H9 (cell line): ENCODE measurements around the gene GBP2. TPM values are rescaled to one million over a fixed set of nuclear protein-coding genes. Genes with fewer than 3 reads are reported as not detected.

Experiments
- DNase-seq: peaks from one replicate; pipeline ENCODE4 v3.0.0-alpha.2; 2017
- H2AFZ ChIP-seq: one replicate; pipeline ENCODE4 v1.6.1; 2013; ENCODE audit warnings: mild to moderate bottlenecking, low read length, control low read depth, moderate library complexity
- H2AK5ac ChIP-seq: 2 replicates; pipeline ENCODE4 v1.6.1; 2013; ENCODE audit warnings: low read length, control low read depth, mixed read lengths; ENCODE audit not compliant: insufficient read length
- H2BK120ac ChIP-seq: one replicate; pipeline ENCODE4 v1.6.1; 2013; ENCODE audit warnings: low read depth, mild to moderate bottlenecking, low read length, control low read depth, inconsistent platforms; ENCODE audit not compliant: poor library complexity, severe bottlenecking
- H2BK12ac ChIP-seq: 2 replicates; pipeline ENCODE4 v1.6.1; 2013; ENCODE audit warnings: low read length, control low read depth, mixed read lengths, low read depth; ENCODE audit not compliant: insufficient read length
- H2BK15ac ChIP-seq: 2 replicates; pipeline ENCODE4 v1.6.1; 2013; ENCODE audit warnings: low read depth, low read length, control low read depth
- H2BK20ac ChIP-seq: one replicate; pipeline ENCODE4 v1.6.1; 2013; ENCODE audit warnings: low read depth, mild to moderate bottlenecking, low read length, control low read depth, inconsistent platforms; ENCODE audit not compliant: poor library complexity, severe bottlenecking
- H2BK5ac ChIP-seq: 2 replicates; pipeline ENCODE4 v1.6.1; 2013; ENCODE audit warnings: low read length, control low read depth, mixed read lengths; ENCODE audit not compliant: insufficient read length
- H3K14ac ChIP-seq: 2 replicates; pipeline ENCODE4 v1.6.1; 2013; ENCODE audit warnings: low read length, control low read depth; ENCODE audit not compliant: insufficient read depth
- H3K18ac ChIP-seq: 2 replicates; pipeline ENCODE4 v1.6.1; 2013; ENCODE audit warnings: low read depth, mild to moderate bottlenecking, mixed read lengths, low read length, control low read depth; ENCODE audit not compliant: insufficient read length
- H3K23ac ChIP-seq: 2 replicates; pipeline ENCODE4 v1.6.1; 2013; ENCODE audit warnings: low read length, control low read depth, mixed read lengths, low read depth; ENCODE audit not compliant: insufficient read length
- H3K23me2 ChIP-seq: 2 replicates; pipeline ENCODE4 v1.6.1; 2013; ENCODE audit warnings: low read depth, mild to moderate bottlenecking, mixed read lengths, low read length, control low read depth; ENCODE audit not compliant: insufficient read length, poor library complexity, severe bottlenecking
- H3K27ac ChIP-seq: 2 replicates; pipeline ENCODE4 v1.5.1; 2013; ENCODE audit warnings: low read length, control low read depth, mixed read lengths, low read depth; ENCODE audit not compliant: insufficient read length
- H3K27me3 ChIP-seq: 2 replicates; pipeline ENCODE4 v1.6.1; 2013; ENCODE audit warnings: low read length, control low read depth, inconsistent platforms; ENCODE audit not compliant: insufficient read depth
- H3K4ac ChIP-seq: 2 replicates; pipeline ENCODE4 v1.6.1; 2013; ENCODE audit warnings: low read depth, mild to moderate bottlenecking, control low read depth, inconsistent platforms, low read length, moderate library complexity
- H3K4me1 ChIP-seq: 2 replicates; pipeline ENCODE4 v1.6.1; 2013; ENCODE audit warnings: low read length, control low read depth, inconsistent platforms; ENCODE audit not compliant: insufficient read depth
- H3K4me2 ChIP-seq: 2 replicates; pipeline ENCODE4 v1.6.1; 2013; ENCODE audit warnings: low read length, control low read depth, mixed read lengths; ENCODE audit not compliant: insufficient read length, insufficient read depth
- H3K56ac ChIP-seq: 2 replicates; pipeline ENCODE4 v1.6.1; 2013; ENCODE audit warnings: low read depth, mild to moderate bottlenecking, mixed read lengths, low read length, control low read depth; ENCODE audit not compliant: insufficient read length
- H3K79me1 ChIP-seq: 2 replicates; pipeline ENCODE4 v1.6.1; 2013; ENCODE audit warnings: low read depth, mild to moderate bottlenecking, moderate library complexity, low read length, control low read depth, inconsistent platforms; ENCODE audit not compliant: insufficient read depth, poor library complexity, severe bottlenecking
- H3K79me2 ChIP-seq: 2 replicates; pipeline ENCODE4 v1.6.1; 2013; ENCODE audit warnings: low read length, control low read depth, inconsistent platforms; ENCODE audit not compliant: insufficient read depth
- H3K9ac ChIP-seq: 2 replicates; pipeline ENCODE4 v1.6.1; 2013; ENCODE audit warnings: low read length, control low read depth, mixed read lengths; ENCODE audit not compliant: insufficient read length; ENCODE audit errors: extremely low read depth
- H3K9me3 ChIP-seq: one replicate; pipeline ENCODE4 v1.6.1; 2013; ENCODE audit warnings: low read depth, low read length, inconsistent platforms; ENCODE audit not compliant: control insufficient read depth
- H3T11ph ChIP-seq: one replicate; pipeline ENCODE4 v1.6.1; 2013; ENCODE audit warnings: mild to moderate bottlenecking, low read length, control low read depth, inconsistent platforms
- H4K20me1 ChIP-seq: one replicate; pipeline ENCODE4 v1.6.1; 2013; ENCODE audit not compliant: control insufficient read depth, insufficient read length, insufficient read depth
- H4K5ac ChIP-seq: 2 replicates; pipeline ENCODE4 v1.6.1; 2013; ENCODE audit warnings: low read depth, mild to moderate bottlenecking, mixed read lengths, low read length, control low read depth; ENCODE audit not compliant: insufficient read length
- H4K8ac ChIP-seq: replicated peaks from 2 replicates; pipeline ENCODE4 v1.6.1; 2013; ENCODE audit warnings: low read length, control low read depth, mixed read lengths, low read depth; ENCODE audit not compliant: insufficient read length
- H4K91ac ChIP-seq: 2 replicates; pipeline ENCODE4 v1.6.1; 2013; ENCODE audit warnings: low read depth, mild to moderate bottlenecking, moderate library complexity, mixed read lengths, low read length, control low read depth; ENCODE audit not compliant: insufficient read length
- H3K27ac Mint-ChIP-seq, 3 experiments: 2 replicates in 2 of 3; 3 replicates in 1 of 3; pipeline ENCODE4 v1.8.0; 2020 to 2021; ENCODE audit warnings: mixed read lengths in 3 of 3, mild to moderate bottlenecking in 1 of 3, moderate library complexity in 1 of 3
- H3K27me3 Mint-ChIP-seq: 2 replicates; pipeline ENCODE4 v1.8.0; 2021; ENCODE audit warnings: low read depth, mild to moderate bottlenecking, moderate library complexity, mixed read lengths
- H3K36me3 Mint-ChIP-seq, 3 experiments: 2 replicates in 2 of 3; 3 replicates in 1 of 3; pipeline ENCODE4 v1.8.0; 2020 to 2021; ENCODE audit warnings: low read depth in 3 of 3, mixed read lengths in 3 of 3; ENCODE audit not compliant: insufficient read depth in 1 of 3
- H3K4me1 Mint-ChIP-seq, 2 experiments: 2 replicates each; pipeline ENCODE4 v1.8.0; 2020; ENCODE audit warnings: mixed read lengths in 2 of 2
- H3K4me3 Mint-ChIP-seq, 2 experiments: 2 replicates in 1 of 2; 3 replicates in 1 of 2; pipeline ENCODE4 v1.8.0; 2020 to 2021; ENCODE audit warnings: mild to moderate bottlenecking in 2 of 2, mixed read lengths in 2 of 2, moderate library complexity in 1 of 2
- H3K9me3 Mint-ChIP-seq, 2 experiments: 2 replicates in 1 of 2; 3 replicates in 1 of 2; pipeline ENCODE4 v1.8.0; 2020; ENCODE audit warnings: mild to moderate bottlenecking in 2 of 2, mixed read lengths in 2 of 2, moderate library complexity in 1 of 2
- total RNA-seq: library from RNA; stranded (reverse); gene quantifications from 2 replicates; pipeline ENCODE4 v1.2.1, GENCODE V29; 2021
- TF ChIP-seq, protein P1 (sequence below): fragments of 200-600 bp; sonication (generic); conservative IDR thresholded peaks from 3 replicates; pipeline ENCODE4 v1.8.0; 2021; ENCODE audit warnings: antibody characterized with exemption, mild to moderate bottlenecking

GBP2 gene
- total RNA-seq, 1 experiment from 2014 or later, result not detected

DNA sequence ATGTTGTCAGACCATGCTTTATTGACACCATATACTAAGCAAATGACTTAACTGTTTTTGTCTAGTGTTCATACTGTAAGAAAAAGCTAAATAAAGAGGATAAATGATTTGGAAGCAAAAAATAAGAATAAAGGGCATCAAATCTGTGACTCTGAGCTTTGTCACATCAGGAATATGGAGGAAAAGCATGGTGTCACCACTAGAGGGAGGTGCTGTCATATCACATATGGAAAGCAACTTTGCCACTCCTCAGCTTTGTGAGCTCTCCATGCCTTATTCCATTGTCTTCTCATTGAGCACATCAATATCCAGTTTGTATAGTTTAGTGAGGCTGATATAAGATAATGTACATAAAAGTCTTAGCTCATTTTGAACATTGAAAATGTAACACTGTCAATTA, 40.1 kb downstream of the GBP2 start:
- Mint-ChIP-seq H3K9me3 (peaks cover 3 to 8% of the 10 kb centered on the region in 2 experiments; a peak in 4 of 5 replicates), H3K4me3 (no peak overlapping the region)

More for the DNA sequence above, 40.1 kb downstream of the GBP2 start:
- H4K20me1 ChIP-seq, result no peaks in the 10 kb centered on the region
- no peak overlapping the region for H2BK20ac ChIP-seq
- no peak overlapping the region for H2BK12ac ChIP-seq
- no peak overlapping the region for H2AFZ ChIP-seq
- H3K9ac ChIP-seq, result no peak overlapping the region
- H3K27ac Mint-ChIP-seq, result no peak overlapping the region
- no peak overlapping the region for H2BK15ac ChIP-seq
- no peak overlapping the region for H3T11ph ChIP-seq
- no peak overlapping the region for H3K56ac ChIP-seq
- H3K4me1 Mint-ChIP-seq, result peaks cover 2 to 4% of the 10 kb centered on the region in 2 experiments; a peak in 1 of 4 replicates
- H3K27ac ChIP-seq, result no peak overlapping the region
- H3K18ac ChIP-seq, result no peak overlapping the region
- no peak overlapping the region for H2AK5ac ChIP-seq
- no peaks in the 10 kb centered on the region for H3K27me3 Mint-ChIP-seq
- no peak overlapping the region for H4K5ac ChIP-seq
- H3K27me3 ChIP-seq, result no peaks in the 10 kb centered on the region
- no peak overlapping the region for H3K14ac ChIP-seq
- DNase-seq, result no peak
- H3K4ac ChIP-seq, result no peak overlapping the region
- H3K9me3 ChIP-seq, result no peaks in the 10 kb centered on the region
- H4K91ac ChIP-seq, result no peak overlapping the region
- no peak overlapping the region for H2BK120ac ChIP-seq
- H3K36me3 Mint-ChIP-seq, result peaks cover 0 to 4% (median 0%) of the 10 kb centered on the region in 3 experiments; a peak in 2 of 7 replicates
- no peak overlapping the region for H3K4me2 ChIP-seq
- no peak overlapping the region for H4K8ac ChIP-seq
- TF ChIP-seq, protein P1, sequence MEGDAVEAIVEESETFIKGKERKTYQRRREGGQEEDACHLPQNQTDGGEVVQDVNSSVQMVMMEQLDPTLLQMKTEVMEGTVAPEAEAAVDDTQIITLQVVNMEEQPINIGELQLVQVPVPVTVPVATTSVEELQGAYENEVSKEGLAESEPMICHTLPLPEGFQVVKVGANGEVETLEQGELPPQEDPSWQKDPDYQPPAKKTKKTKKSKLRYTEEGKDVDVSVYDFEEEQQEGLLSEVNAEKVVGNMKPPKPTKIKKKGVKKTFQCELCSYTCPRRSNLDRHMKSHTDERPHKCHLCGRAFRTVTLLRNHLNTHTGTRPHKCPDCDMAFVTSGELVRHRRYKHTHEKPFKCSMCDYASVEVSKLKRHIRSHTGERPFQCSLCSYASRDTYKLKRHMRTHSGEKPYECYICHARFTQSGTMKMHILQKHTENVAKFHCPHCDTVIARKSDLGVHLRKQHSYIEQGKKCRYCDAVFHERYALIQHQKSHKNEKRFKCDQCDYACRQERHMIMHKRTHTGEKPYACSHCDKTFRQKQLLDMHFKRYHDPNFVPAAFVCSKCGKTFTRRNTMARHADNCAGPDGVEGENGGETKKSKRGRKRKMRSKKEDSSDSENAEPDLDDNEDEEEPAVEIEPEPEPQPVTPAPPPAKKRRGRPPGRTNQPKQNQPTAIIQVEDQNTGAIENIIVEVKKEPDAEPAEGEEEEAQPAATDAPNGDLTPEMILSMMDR, result no peak
- no peaks in the 10 kb centered on the region for H3K79me1 ChIP-seq
- H3K23ac ChIP-seq, result no peak overlapping the region
- no peak overlapping the region for H2BK5ac ChIP-seq
- H3K79me2 ChIP-seq, result no peaks in the 10 kb centered on the region
- no peaks in the 10 kb centered on the region for H3K4me1 ChIP-seq
- H3K23me2 ChIP-seq, result no peaks in the 10 kb centered on the region
